Gastrocnemius medialis (tissue), 4 donors: ENCODE data around the gene LRRC56.

Experiments used
- CTCF ChIP-seq, 5 experiments: fragments of 450-650 bp in 3 of 5; fragments of 200-600 bp in 2 of 5; sonication (generic) in 2 of 5; IDR thresholded peaks in 4 of 5; conservative IDR thresholded peaks in 1 of 5; 1 replicate in 4 of 5; 2 replicates in 1 of 5; pipeline ENCODE4 v1.5.1; 2016 to 2019; ENCODE audit warnings: antibody characterized with exemption in 5 of 5, mild to moderate bottlenecking in 3 of 5, moderate library complexity in 3 of 5
- POLR2A ChIP-seq, 2 donors: fragments of 450-650 bp; IDR thresholded peaks; one replicate each; pipeline ENCODE4 v1.6.1; 2017; ENCODE audit warnings: antibody characterized with exemption in 2 of 2, mild to moderate bottlenecking in 2 of 2, moderate library complexity in 2 of 2

DNA sequence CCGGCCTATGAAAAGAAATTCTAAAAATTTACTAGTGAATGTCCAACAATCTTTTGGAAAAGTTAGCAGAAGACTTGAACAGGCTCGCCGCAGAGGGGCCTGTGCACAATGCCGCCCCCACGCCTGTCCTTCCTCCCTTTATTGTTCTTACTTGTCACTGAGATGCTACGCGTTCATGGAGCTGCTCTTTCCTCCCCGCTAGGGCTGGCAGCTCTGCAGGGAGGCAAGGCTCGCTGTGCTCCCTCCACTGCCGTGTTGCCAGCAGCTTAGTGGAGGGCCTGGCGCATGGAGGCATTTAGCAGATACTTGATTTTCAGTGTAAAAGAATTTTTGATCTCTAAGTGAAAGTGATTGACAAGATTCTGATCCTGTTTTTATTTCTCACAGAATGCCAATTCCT, 53.7 kb downstream of the LRRC56 start:
- no peak for TF ChIP-seq POLR2A (IDR thresholded peaks at IDR 0.05)
- TF ChIP-seq CTCF (IDR thresholded peaks at IDR 0.05 in 4 of 5, conservative IDR thresholded peaks at IDR 0.05 in 1 of 5), result no peak
